Activated naive CD4-positive, alpha-beta T cell treated with anti-CD3 and anti-CD28 coated beads, Interleukin-2, amount 50 U/mL, for 16 hours (primary cell): ENCODE measurements around the gene ZBTB16.

Experiments used
- DNase-seq: peaks from one replicate; pipeline ENCODE4 v3.0.0-alpha.2; 2020

ZBTB16 gene

DNA sequence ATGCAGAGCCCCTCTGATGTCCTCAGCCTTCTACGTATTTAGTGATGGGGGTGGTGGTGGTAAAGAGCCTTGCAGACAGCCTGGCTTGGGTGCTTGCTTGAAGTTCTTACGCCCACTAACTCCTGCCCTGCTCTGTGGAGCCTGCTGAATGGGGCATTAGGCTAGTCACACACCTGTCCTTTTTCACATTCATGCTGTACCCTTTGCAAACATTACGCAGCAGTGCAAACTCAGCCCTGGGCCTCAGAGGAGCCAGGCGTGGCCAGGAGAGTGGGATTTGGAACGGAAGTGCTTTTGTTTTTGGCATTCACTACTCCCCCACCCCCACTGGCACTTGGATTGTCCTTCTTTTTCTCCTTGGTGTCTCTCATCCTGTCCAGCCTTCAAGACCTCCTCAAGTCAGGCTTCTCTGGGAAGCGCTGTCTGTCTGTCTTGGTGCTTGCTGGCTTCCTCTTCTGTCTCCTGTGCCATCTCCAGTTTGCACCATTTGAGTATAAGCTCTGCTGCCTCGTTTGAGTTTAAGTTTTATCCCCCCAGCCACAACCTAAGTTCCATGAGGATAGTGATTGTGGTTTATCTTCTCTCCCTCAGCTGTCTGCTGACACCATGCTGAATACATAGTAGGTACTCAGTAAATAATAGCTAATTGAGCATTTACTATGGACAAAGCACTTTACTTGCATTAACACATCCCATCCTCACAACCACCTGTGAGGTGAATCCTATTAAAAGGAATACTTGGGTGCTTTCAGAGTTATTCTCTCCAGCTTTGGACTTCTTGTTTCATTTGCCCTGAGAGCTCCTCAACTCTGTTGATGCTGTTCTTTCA, 26.7 kb downstream of the ZBTB16 start:
- no peak for DNase-seq

DNA sequence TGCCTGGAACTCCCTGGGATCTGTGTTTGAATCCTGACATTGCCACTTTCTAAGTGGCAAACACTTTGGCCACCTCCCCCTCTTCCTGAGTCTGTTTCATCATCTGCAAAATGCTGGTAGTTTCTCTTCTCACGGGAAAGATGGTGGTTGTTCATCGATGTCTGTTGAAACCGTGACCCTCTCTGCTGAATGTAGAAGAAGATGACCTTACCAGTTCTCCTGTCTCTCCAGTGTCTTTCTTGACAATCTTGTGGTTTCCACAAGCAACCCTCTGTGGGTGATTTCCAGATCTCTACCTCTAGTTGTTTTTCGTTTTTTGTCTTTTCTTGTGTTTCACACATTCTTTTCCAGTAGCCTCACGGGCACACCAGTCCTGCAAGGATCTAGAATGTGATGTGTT, 27.5 kb downstream of the ZBTB16 start:
- DNase-seq, result no peak

DNA sequence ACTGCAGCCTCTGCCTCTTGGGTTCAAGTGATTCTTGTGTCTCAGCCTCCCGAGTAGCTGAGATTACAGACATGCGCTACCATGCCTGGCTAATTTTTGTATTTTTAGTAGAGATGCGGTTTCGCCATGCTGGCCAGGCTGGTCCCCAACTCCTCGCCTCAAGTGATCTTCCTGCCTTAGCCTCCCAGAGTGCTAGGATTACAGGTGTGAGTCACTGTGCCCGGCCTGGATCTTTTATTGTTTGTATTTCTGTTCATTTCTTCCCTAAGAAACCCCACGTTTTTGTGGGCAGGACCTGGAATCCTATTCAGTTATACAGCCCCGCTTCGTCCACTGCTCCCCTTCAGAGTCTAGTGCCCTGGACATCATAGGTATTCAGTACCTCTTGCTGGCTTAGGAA, 28.7 kb downstream of the ZBTB16 start:
- DNase-seq, result no peak

DNA sequence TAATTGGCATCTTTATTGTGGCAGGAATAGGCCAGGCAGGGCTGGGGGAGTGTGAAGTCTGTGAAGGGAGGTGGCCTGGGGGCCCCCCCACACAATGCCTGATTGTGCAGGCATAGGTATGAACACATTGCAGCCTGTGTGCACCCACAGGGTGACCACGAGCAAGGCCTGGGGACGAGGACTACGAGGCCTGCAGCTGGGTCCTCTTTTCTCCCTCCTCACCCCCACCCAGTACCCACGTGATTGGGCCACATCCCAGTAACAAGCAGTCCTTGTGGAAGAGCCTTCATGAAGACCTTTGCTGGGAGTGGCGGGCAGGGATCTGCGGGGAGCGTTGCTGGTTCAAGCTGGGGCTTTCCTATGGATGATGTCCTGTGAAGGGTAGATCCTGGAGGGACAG, 29.3 kb downstream of the ZBTB16 start:
- no peak for DNase-seq

DNA sequence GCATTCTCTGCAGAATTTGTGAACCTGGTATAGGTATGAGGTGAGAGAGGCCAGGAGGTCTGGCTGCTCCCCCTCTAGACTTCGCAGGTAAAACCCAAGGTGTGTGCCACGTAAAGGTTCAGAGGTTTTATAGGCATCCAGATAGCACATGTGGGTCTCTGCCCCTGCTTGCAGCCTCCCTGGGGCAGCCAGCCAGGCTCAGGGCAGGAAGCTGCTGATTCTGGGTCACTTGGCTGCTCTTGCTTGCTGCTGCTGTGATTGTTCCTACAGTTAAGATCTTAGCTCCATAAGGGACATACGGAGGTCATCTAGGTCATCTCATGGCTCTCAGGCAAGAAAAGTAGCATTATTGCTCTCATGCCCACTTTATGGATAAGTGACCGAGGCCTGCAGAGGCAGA, 30.2 kb downstream of the ZBTB16 start:
- no peak for DNase-seq

DNA sequence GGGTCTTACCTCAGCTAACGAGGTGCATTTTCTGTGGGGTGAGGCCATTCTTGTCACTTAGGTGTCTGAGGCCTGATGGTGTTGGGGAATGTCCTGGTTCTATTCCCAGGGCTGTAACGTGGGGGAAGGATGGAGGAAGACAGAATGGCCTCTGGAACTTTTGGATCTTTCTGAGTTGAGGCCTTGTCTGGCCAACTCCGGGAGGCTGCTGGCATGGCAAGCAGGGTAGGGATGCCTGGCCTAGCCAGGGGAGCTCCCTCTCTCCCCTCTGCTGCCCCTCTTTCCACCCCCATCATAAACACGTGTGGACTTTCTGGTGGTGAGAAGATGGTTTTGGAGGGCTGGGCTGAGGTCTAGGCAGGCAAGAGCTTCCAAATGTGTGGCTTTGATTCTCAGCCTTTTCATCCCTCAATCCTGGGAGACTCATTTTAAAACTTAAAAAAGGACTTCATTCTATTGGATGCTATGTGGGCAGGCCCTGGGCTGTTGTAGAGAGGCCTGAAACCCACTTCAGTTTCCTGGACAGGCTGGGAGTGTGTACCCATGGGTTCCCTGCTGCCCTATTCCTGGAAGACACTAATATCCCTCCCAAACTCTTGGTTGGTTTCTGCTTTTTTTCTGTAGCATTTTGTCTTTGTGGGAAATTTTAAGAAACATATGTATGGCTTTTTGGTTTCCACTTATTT, 30.9 kb downstream of the ZBTB16 start:
- DNase-seq, result no peak

DNA sequence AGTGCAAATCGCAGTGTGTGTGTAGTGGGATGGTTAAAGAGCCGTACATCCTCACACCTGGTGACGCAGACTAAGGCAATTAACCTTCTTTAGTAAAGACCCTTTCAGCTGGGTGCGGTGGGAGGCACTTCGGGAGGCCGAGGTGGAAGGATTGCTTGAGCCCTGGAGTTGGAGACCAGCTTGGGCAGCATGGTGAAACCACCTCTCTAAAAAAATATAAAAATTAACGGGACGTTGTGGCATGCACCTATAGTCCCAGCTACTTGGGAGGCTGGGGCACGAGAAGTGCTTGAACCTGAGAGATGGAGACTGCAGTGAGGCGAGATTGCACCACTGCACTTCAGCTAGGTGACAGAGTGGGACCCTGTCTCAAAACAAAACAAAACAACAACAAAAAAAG, 31.5 kb downstream of the ZBTB16 start:
- no peak for DNase-seq

DNA sequence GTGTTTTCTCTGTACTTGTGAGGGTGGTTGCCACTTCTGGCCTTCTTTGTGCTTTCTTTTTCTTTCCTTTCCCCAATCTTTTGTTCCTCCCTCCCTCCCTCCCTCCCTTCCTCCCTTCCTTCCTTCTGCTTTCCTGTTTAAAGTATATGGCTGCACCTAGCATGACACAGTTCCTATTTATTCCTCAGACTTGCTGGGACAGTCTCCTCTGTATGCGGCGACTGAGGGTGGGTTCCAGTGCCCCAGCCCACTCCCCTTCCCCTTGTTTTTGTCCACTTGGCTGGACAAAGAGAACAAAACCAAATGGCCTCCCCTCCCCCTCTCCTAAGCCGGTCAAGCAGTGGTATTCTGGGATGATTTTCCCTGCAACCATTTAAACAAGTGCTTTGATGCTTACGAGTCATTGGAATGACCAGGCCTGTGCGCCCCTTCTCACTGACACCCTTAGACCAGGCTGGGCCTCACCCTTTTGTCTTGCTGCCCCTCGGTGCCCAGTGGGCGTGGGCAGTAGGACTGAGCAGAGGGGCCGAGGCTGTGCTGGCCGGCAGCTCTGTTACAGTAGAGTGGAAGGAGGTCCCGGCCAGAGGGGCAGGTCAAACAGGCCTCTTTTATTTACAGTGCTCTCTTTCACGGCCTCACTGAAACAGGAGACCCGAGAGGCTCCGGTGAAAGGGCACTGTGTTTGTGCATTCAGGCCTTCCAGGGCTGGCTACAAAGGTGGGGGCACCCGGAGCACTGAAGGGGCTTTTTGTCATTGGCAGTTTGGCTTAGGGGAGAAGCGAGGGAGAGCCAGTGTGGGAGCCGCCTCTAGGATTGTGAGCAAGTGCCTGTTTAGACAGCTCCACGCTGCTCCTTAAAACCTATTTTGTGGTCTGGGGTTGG, 32.2 kb downstream of the ZBTB16 start:
- DNase-seq, result no peak

DNA sequence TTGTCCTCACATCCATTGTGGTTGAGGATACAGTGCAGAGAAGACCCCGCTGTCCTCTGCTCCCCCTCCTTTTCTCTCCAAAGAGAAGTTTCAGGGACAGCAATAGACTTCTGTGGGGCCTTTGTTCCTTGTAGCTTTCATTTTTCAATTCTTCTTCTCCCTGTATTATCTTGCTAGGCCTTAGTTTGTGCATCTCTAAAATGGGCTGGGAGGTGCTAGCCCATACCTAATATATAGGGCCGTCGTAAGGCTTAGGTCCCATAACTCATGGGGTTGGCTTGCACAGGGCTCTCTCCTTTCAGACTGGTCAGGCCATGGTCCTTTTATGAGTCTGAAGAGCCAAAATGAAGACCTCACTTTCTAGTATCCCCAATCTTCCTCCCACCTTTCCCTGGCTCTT, 33.0 kb downstream of the ZBTB16 start:
- DNase-seq, result no peak

DNA sequence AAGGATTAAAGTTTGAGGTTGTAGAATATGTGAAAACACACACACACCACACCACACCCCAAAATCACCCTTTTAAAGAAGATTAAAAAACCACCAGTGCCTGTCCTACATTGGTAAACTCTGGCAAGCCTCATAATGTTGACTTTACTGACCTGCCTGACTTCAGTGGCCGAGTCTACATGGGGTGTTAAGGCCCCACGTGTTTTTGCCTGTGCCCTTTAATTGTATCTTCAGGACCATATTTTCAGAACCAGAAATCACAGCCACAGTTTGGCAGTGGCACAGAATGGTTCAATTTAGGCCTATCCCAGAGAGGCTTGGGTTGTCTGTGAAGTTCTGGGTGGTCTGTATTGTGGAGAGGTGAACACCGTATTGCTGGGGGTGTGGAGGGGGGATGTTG, 33.4 kb downstream of the ZBTB16 start:
- DNase-seq, result no peak

DNA sequence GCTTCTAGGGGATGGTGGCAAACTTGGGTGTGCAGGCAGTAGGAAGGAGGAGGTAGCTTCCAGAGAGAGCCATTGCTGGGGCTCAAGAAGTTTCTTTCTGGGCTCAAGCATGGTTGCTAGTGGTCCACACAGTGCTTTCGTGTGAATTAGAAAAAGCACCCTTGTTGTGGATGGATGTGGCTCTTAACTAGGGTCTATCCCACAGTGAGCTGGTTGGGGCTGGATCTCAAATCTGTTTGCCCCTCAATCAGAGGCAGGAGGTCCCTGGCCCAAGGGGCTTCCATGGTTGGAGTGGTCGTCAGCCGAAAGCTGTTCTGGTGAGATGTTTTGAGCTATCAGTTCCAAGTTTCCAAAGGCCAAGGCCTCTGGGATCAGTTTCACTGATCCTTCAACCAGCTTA, 35.0 kb downstream of the ZBTB16 start:
- DNase-seq, result no peak

DNA sequence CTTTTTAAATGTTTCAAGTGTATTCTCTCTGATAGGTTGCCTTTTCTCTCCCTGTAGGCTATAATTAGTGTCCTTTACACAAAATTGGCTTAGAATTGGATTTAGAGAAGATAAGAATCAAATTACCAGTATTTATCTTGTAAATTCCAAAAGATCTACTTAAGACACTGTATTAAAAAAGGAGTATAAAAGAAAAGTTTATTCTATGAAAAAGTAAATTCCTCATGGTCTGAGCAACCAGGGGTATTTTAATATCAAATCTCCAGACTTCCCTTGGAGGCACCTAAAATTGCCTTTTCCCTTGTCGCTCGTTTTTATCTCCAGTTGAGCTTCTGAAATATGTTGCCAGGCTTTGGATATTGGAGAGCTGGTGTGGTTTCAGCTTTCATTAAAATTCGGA, 36.4 kb downstream of the ZBTB16 start:
- DNase-seq, result no peak

DNA sequence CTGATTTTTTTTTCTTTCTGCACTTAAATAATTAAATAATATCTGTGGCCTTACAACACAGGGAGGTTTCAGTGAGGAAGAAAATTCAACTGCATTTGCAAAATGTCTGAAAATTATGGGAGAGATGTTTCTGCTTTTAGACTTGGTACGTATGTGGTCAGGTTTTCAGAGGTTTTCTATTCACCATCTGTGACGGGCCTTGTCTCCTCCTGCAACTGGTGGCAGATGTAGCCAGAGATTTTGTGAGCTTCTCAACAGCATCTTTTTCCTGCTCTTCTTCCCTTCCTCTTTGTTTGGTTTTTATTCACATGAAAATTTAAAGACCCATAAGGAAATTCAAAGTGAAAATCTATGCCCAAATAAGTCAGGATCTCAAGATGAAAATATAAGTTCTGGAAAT, 38.3 kb downstream of the ZBTB16 start:
- DNase-seq, result no peak

DNA sequence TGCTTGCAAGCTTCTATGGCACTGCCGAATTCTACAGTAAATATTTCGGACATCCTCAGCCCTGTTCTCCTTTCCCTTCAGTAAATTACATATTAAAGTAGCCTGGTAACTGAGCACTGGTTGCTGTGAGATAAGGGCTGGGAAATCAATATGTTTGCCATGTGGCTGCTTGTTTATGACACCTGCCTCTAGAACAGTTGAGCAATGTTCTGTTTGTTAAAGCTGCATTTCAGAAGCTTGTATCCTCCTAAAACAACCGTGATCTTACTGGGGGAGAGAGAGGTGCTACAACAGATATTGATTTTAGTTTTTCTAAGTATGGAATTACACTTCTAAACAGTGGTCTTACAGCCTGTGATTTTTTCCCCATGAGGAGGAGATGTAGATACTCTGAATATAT, 39.4 kb downstream of the ZBTB16 start:
- DNase-seq, result no peak

DNA sequence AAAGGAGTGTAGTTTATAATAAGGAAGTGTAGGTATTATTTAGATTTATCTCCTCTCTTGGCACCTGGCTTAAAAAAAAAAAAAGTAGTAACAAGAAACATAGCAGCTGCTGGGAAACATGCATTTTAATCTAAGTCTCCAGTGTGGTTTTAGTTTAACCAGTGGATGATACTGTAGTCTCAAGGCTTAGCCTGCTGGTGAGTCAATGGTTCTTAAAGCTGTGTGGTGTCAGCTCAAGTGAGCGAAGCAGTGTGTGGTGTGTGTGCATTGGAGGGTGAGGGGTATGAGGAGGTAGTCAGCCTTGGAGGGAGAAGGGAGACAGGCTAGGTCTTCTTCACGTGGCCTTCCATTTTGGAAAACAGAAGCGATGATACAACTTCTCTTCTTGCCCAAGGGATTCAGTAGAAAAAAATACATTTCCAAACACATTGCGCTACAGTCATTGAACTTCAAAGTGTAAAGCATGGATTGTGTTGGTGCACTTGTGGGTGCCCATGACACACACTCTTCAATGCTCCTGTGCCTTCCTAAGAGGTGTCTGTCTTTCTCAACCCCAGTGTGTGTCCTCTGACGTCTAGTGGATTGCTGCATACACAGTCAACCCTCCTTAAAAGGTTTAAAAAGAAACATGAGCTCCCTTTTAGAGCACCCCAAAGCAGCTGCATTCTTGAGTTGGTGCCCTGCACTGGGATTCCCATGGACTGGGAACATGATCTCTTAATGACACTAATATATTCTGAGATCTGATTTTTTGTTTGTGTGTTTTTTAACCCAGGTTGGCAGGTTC, 40.1 kb downstream of the ZBTB16 start:
- DNase-seq, result no peak

DNA sequence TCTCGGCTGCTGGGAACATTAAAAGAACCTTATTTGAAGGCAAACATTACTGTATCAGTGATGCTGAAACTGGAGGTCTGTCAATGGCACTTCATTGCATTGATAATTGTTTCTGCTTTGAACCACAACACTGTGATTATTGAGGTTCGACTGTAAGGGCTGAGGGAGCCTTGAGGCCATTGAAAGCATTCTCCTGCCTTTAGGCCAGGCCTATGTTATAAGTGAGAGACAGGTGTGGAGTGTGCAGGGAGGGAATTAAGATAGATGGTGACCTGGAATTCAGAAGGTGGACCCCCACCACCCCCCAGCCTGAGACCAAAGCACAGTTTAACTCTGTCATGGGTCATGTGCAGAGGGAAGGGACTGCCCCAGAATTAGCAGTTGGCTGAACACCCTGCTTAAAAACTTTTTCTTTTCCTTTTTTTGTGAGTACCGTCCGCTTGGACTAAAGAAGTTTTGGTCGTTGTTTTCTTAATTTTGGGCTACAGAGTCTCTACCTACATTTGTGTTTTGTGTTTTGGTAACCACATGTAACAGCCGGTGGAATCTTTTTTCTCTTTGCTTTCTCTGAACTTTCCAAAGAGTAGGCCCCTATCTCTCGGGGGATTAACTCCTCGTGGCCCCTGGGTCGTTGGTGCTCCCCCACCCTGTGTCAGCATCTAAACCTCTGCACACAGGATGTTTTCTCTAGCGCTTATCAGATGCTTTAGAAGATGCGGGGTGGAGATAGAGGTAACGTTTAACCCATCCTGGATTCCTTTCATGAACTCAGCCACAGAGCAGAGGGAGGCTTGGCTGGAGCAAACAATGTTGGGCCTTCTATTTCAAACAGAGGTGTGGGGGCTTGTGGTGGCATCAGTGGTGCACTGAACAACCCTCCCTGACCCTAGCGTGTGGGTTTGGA, 43.7 kb downstream of the ZBTB16 start:
- DNase-seq, result no peak

DNA sequence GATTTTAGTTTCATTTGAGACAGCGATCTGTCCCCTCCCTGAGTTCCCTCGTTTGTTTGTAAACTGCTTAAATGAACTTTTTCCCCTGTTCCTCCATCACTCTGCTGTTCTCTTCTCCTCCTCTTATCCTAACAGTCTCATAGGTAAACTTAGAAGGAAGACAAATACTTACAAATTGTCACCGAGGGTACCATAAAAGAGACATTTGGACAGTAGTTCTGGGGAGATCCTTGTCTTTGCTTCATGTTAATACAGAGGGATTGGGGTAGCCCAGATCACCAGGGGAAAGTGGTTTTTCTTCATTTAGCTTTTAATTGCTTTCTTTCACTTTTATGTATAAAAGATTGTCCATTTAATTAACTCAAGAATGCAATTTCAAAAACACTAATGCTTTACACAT, 46.1 kb downstream of the ZBTB16 start:
- no peak for DNase-seq

DNA sequence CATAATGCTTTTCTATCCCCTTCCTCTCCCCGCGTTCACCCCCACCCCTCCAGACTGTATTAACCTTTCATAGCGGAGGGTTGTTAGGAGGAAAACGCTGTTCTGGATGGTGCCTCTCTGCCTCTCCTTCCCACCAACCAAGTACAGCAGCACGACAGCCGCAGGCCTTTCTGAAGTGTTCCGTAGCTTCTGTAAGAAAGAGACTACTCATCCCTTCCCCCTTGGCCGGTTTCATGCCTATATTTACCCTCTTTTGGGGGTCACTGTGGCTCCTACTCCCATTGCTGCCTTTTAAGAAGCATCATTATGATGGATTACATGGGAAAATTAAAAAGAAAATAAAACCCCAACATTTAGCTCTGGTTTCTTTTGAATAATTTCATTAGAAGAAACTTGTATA, 46.5 kb downstream of the ZBTB16 start:
- no peak for DNase-seq

DNA sequence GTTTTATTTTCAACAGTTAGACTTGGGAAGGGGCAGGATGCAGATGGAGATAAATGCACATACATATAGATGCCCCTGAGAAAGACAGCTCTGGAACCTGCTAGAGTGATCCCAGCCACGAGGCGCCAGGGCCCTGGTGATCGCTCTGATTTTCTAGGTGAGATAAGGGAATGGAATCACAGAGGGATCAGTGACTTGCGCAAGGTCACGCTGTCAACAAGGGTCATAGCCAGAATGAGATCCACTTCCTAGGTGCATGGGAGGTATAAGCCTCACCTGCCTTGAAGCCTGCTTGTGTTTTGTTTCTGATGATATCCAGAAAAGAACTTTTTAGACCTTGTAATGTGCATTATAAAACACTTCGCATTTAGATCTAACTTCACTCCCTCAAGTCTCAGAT, 47.5 kb downstream of the ZBTB16 start:
- DNase-seq, result no peak

DNA sequence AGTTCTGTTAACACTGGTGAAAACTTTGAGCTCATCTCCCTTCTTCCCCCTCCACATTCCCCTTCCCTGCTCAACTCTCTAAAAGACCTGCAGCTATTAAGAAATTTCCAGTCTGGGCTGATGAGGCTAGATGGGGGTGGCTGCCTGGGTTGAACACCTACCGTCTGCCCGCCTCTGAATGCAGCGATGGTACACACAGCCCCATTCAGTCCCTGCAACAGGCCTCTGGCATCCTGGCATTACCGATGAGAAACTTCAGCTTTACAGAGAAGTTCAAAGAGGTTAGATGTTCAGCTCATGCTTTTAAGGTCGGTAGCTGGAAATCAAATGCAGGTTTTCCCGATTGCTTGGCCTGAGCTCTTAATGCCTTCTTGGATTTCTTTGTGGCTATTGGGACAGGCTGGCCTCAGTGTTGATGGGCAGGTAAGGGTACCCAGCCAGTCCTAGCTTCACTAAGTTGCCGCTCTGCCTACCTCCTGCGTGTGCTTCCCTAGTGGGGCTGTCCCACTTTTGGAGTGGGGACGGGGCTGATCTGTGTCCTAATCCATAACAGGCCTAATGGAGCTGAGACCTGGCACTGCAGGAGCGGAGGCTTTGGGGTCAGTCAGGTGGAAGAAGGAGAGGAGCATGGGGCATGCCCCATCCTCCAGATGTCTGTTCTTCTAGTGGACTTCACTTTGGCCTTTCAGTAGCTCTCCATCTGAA, 49.1 kb downstream of the ZBTB16 start:
- no peak for DNase-seq
